HG03045 (cell line): ENCODE data around the gene ABR.
"Not testable (repeated sequence)": the region's sequence is repeated elsewhere in the genome, so short reads cannot be mapped to it uniquely, and the experiment has no call there.

ENCODE experiments used
- ATAC-seq: cut with Tn5 transposase; IDR thresholded peaks from one replicate; pipeline ENCODE4 v1.9.1; 2021; ENCODE audit warnings: mild to moderate bottlenecking, moderate library complexity; ENCODE audit not compliant: unreplicated experiment

ABR gene

DNA sequence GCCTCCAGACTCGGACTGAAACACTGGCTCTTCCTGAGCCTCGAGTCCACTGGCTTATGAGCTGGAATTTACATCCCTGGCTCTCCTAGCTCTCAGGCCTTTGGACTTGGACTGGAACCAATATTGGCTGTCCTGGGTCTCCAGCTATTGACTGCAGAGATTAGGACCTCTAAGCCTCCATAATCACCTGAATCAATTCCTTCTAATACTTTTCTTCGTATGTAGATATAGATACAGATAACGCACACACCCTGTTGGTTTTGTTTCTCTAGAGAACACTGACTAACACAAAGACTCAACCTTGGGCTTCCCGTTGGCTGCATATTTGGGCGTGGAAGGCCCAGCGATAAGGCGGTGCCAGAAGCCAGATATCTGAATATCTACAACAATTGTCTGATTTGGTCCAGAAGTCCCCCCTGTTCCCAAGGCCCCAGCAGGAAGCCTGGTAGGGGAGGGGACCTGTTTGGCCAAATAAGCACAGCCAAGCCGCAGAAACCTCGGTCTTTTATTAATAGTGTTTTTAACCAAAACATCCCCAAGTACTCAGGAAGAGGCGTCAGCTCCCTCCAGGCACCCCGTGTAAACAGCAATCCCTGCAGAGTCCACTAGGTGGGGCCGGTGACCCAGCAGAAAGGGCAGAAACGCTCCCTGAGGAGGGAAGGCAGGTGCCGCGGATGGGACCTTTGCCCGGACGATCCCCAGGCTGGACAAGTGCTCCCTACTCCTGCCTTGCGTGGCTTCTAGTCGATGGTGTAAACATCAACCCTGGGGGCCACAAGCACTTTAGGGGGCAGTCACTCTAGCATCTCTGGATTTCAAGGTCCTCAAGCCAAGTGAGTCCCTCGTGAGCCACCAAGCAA, 57.0 kb downstream of the ABR start:
- ATAC-seq, result no peak

DNA sequence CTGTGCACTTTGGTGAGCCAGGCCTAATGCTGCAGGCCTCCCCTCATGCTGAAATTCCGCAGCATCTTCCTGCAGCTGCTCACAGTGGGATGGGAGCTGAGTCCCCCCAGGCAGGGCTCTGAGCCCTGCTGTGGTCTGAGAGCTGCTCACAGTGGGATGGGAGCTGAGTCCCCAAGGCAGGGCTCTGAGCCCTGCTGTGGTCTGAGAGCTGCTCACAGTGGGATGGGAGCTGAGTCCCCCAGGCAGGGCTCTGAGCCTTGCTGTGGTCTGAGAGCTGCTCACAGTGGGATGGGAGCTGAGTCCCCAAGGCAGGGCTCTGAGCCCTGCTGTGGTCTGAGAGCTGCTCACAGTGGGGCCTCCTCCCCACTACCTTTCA, 58.4 kb downstream of the ABR start:
- not testable (repeated sequence) for ATAC-seq

DNA sequence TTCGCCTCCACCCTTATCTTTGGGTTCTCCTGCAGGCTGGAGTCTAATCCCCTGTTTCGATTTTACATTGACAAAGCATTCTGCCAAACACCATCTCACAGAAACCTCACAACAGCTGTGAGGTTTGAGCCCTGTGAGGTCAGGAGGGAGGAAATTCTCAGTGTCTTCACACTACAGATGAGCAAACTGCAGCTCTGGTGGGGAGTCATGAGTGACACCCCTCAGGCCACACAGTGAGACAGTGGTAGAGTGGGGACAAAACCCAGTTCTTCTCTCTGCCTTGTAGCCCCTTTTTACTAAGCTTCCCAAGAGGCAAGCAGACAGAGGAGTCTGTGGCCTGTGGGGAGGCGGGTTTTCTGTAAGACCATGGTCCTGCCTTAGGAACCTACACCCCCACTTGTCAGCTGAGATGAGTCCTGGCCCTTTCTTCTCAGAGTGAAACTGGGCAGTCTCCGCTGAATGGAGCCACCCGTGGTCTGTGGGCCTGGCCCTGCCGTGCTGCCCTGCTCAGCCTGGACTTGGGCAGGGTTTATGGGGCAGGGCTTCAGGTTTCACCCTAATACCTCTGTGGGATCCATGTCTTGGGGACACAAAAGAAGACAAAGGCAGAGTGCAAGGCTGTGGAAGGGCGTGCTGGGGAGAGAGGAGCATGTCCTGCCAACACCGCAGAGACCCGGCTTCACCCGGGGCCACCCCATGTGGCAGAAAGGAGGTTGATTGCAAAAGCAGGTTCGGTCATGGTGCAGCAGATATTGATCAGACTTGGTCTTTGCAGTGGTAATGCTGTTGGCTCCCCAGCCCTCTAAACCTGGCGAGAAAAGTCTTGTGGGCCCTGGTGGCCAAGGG, 59.0 kb downstream of the ABR start:
- ATAC-seq, result no peak

DNA sequence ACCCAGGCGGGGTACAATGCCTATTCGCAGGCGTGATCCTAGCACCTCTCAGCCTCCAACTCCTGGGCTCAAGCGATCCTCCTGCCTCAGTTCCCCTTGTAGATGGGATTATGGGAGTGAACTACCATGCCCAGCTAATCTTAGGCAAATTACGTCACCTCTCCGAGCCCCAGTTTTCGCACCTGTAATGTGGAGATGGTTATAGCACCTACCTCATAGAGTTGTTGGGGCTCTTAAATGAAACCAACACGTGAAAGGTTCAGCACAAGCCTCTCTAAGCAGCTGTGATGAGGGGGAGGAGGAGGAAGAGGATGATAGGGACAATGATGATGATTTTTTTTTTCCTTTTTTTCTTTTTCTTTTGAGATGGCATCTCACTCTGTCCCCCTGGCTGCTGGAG, 59.9 kb downstream of the ABR start:
- no peak for ATAC-seq

DNA sequence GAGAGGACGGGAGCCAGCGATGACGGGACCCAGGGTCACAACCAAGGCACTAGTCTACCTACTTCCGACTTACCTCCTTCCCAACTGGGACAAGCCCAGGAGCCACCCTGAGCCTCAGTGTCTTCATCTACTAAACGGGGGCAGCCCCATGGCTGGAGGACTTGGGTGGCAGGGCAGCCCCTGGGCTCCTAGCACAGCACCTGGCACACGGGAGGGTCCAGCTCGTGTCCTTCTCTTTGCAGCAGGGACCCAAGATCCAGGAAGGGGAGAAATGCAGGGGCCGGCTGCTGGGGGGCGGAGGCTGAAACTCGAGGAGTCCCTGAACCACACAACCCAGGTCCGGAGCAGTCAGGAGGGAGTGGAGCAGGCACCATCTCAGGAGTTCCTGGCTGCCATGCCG, 63.2 kb downstream of the ABR start:
- no peak for ATAC-seq

DNA sequence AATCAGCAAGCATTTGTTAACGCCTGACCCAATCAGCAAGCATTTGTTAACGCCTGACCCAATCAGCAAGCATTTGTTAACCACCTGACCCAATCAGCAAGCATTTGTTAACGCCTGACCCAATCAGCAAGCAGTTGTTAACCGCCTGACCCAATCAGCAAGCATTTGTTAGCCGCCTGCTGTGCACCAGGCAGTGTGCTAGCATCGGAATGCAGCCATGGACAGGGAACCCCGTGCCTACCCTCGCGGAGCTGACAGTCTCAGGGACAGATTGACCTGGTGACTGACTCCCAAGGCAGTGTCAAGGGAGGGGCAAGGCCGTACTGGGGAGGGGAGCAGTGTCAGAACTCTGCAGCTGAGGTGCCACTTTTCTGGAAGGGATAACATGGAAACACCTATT, 66.9 kb downstream of the ABR start:
- no peak for ATAC-seq

DNA sequence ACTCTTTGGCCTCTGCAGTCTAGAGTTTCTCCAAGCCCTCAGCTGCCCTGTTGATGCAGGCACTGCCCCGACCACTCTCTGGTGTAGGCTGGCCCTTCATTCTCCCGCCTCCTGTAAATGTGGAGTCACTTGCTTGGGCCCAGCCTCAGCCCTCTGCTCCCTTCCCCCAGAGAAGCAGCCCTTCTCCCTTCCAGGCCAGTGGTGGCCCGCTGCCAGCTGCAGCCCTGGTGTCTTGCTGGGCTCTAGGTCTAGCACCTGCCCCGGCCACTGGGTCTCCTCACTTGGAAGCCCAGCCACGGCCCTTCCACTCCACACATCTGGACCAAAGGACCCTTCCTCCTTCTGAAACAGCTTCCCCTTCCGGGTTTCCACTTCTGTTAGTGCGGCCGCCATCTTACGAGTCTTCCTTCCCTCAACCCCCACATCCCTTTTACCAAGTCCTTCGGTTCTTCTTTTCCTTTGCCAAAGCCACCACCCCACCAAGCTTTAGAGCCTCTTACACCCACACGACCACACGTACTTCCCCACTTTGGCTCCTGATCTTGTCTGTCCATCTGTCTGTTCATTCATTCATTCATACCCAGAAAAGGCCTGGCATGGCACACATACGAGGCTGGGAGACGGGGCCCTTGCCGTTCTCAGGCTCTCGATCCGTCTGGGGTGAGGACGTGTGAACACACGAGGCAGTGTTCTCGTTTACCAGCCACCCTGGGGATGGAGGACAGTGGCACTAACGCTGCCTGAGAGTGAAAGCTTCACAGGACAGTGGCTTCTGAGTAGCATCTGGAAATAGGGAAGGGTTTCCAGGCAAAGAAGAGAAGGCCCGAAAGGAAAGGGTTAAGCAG, 68.0 kb downstream of the ABR start:
- ATAC-seq, result no peak

DNA sequence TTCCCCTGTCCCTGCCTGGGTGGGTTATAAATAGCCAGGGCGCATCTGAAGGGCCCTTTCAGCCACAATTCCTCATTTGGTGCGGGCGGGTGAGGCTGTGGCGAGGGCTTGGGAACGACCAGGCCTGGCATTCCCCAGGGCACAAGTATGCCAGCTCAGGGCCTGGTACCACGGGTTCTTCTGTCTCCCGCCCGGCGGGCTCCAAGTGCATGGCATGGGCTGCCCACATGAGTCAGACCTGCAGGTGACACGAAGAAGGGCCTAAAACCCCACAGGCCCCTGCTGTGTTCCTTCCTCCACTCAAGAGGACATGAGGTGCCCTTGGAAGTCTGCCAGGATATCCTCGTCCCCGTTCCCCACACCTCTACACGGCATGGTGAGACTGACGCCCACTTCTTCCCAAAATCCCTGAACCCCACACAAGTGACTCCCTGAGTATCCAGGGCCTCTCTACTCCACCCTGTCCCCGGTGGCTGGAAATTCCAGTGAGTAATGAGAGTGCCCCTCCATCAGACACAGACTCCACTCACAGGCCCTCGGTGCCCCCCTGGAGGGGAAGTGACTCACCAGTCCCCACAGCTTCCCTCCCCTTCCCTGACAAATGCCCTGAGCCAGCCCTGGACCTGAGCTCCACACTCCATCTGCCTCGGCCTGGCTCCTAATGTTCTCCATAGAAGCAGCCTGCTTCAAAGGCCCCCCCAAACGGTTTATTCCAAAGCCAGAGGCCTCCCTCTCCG, 68.8 kb downstream of the ABR start:
- no peak for ATAC-seq

DNA sequence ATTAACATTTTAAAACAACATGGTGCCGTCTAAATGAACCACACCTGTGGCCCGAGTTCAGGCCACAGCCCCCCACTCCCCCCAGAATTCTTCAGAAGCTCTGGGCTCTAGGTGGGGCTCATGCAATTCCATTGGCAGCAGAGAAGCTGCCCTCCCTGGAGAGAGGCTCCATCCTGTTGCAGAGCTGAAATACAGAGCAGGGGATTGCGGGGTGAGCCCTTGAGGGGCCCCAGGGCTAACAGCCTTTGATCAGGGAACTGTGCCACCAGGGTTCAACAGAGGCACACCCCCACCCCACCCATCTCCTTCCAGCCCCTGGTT, 69.3 kb downstream of the ABR start:
- no peak for ATAC-seq

DNA sequence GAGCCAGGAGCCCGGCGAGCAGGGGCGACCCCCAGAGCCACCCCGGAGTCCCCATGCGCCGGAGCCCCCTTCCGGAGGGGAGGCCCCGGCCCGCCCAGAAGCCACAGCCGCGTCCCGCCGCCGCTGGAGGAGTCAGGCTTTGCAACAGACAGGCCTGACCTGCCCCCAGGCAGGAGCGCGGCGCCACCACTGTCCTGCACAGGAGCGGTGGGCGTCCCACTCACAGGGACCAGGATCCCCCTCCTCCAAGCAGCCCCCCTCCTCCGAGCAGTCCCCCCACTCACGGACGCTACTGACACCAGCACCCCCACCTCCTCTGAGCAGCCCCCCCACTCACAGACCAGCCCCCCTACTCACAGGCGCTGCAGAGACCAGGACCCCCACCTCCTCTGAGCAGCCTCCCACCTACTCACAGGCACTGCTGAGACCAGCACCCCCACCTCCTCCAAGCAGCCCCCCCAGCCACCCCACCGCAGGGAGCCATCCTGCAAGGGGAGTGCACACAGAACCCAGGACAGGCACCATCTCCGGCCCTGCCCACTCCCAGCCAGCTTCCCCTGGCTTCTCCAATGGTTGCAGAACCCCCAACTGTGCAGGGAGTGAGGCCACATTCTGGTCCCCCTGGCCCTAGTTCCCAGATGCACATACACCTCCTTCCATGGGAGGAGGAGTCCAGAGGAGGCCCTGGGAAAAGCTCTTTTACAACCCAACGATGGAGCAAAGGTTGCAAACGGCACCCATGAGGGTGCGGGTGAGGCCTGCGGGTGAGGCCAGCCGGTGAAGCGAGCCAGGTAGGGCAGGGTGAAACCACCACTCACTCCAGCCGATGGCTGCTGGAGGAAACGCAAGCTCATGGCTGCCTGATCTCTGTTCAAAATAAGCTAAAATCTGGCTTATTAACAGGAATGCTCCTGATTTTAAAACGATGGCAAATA, 69.9 kb downstream of the ABR start:
- peak; percentile 13 for ATAC-seq

DNA sequence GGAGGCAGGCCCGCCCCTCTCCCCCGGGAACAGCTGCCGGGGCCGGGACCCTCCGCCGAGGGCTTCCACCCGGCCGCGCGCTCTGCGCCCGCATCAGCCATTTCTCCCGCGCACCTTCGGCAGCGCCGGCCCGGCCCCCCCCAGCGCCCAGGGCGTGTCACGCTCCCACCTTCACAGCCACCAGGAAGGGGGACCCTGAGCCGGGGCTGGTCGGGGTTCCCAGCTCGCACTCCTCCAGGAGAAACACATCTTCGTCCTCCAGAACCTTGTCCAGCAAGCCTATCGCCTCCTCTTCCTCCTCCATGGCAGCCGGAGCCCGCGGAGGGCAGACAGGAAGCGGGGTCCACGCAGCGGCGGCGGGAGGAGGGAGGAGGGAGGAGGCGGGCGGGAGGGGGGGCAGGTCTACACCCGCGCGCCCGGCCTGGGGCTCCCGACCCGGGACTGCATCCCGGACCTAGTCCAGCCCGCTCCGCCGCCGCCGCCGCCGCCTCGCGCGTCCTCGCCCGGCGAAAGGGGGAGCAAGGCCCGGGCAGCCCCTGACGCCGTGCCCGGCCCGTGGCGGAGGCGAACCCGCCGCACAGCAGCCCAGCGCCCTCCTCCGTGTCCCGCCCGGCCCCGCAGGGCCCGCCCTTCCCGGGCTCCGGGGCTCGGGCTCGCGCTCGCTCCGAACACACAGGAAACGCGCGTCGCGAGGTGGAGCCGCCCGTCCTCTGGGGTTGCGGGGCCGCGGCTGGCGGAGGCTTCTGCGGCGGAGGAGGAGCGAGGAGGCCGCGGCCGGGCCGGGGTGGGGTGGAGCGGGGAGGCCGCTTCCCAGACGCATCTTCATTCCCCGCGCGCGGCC, 70.8 kb downstream of the ABR start:
- ATAC-seq, result peak; percentile 39

DNA sequence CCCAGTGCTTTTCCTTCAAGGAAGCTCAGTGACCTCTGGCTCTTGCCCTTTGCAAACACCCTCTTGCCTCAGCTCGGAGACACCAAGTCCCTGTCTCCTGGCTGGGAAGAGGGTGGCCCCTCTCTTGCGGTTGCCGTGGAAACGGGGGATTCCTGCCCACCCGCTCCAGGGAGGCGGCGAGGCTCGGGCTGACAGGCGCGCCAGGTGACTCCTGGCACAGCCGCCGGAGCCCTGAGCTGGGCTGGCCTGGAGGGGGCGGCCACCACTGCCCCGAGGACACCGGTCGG, 71.4 kb downstream of the ABR start:
- peak; percentile 18 for ATAC-seq

DNA sequence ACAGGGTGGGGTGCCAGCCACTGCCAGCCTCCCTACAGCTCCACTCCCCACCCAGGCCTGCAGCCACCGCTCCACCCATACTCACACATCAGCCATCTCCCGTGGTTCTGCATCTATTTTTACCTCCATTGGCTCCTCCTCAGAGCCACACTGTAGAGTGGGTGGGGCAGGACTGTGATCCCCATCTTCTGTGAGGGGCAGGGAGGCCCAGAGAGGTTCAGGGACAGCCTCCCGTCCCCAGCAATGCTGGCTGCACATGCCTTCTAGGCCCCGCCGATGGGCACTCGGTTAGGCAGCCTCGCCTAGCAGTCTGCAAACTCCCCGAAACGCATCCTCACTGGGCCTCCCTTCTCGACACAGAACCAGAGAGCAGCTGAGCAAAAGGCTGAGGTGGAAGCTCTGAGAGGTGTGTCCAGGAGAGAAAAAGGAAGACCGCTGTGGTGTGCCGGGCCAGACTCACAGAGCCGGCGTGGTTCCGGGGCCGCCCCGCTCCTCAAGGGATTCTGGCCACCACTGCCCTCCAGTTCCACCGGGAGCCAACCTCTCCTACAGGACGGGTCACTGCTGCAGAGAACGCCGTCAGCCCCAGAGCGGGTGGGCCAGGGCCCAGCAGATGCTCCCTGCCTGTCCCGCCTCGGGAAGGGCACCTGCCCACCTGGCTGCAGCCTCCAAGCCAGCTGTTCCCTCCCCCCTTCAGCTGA, 71.9 kb downstream of the ABR start:
- ATAC-seq, result no peak

DNA sequence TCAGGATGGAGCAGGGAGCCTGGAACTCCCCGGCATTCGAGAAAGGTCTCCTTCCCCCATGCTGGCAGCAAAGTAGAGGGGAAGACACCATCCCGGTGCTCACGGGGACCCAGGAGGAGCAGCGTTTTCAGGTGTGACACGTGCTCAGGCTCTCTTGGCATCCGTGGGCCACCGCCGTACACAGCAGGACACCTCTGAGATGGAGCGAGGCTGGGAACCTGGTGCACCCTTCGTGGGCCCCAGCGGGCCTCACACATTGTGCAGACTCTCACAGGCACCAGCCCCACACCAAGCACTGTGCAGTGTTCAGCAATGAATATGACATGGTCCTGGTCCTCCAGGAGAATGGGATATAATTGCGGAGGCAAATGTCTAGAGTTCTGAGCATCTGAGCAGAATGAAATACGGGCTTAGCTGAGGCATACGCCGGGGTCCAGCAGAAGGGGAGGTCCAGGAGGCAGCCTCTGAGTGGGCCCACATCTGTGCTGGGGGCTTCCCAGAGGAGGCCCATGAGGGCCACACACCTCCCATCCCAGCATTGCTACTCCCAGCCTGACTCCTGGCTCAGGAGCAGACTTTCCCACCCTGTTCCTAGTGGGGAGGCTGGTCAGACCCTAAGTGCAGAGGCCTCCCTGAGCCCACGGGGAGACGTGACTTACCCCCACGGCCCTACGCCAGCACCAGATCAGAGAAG, 72.6 kb downstream of the ABR start:
- ATAC-seq, result no peak

DNA sequence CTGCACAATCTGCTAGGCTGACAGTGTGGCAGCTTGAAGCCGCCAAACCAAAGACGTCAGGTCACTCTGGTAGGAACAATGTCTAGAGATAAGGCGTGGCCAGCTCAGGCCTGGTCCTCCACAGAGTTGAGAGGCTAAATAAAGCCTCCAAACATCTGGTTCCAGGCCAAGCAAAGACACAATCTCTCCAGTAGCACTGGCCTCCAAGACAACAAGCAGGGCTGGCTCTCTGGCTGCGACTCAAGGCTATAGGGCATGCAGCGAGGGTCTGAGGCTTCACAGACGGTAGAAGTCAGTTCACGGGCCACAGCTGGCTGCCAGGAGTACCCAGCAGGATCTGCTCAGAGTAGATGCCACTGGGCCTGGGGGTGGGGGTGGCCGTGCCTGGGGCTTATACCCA, 75.6 kb downstream of the ABR start:
- no peak for ATAC-seq

DNA sequence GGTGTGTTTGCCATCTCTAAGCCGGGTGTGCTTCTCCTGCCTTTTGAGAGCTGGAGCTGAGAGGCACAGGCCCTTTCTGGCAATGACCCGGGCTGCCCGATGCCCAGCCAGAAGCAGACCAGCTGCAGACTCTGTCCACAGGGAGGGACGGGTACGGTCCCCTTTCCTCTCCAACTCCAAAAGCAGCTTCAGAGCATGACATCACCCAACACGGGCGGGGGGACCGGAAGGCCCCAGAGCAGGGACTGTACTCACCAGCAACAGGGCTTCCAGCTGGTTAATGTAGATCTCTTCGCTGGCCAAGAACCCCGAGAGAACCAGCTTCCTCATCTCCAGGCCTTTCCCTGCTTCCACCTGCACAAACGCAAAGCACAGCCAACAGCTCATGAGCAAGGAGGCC, 79.4 kb downstream of the ABR start:
- ATAC-seq, result no peak

DNA sequence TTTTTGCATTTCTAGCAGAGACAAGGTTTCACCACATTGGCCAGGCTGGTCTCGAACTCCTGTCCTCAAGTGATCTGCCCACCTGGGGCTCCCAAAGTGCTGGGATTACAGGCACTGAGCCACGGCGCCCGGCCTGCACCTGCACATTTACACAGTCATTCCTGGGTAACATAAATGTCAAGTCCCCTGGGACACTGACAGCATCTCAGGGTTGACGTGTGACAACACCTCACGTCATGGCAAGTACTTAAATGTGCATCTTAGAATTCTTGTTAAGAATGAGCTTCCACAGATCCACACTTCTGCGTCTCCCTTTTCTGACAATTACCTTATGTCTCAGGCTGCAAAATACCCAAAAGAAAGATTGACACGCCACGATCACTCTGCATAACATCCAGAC, 80.5 kb downstream of the ABR start:
- no peak for ATAC-seq
